Measurements from ENCODE around the gene SGSM2.

SGSM2 gene

GRCh38 chr17:2421315-2422147 lies 84.2 kb downstream of the SGSM2 start:
- H3K27ac ChIP-seq (replicated peaks), result no peak overlapping the region

GRCh38 chr17:2423271-2423670 lies 86.0 kb downstream of the SGSM2 start:
- Histone ChIP-seq H3K27me3 (ENCODE audit: insufficient read depth, poor library complexity, severe bottlenecking) (no peaks in the 10 kb centered on the region), H3K4me3 (replicated peaks; ENCODE audit: insufficient read depth, low read length) (no peak overlapping the region), H3K27ac (replicated peaks) (no peak overlapping the region)
- DNase-seq (ENCODE audit: low read depth in 1 of 2, low spot score in 1 of 2), result no peak
- TF ChIP-seq REST (IDR thresholded peaks at IDR 0.05; ENCODE audit: insufficient replicate concordance, low read depth) (no peak), CTCF (IDR thresholded peaks at IDR 0.05; ENCODE audit: insufficient read depth, low read length) (no peak), POLR2AphosphoS5 (IDR thresholded peaks at IDR 0.05; ENCODE audit: low read depth) (no peak), SPI1 (IDR thresholded peaks at IDR 0.05; ENCODE audit: borderline replicate concordance, low read depth) (no peak), GABPA (IDR thresholded peaks at IDR 0.05; ENCODE audit: low read depth) (no peak)

More at GRCh38 chr17:2421315-2422147, 84.2 kb downstream of the SGSM2 start:
- DNase-seq (ENCODE audit: low read depth in 1 of 2, low spot score in 1 of 2), result no peak
- TF ChIP-seq REST (IDR thresholded peaks at IDR 0.05; ENCODE audit: insufficient replicate concordance, low read depth), result no peak
- TF ChIP-seq GABPA (IDR thresholded peaks at IDR 0.05; ENCODE audit: low read depth), result no peak
- TF ChIP-seq POLR2AphosphoS5 (IDR thresholded peaks at IDR 0.05; ENCODE audit: low read depth), result no peak
- TF ChIP-seq CTCF (IDR thresholded peaks at IDR 0.05; ENCODE audit: insufficient read depth, low read length), result no peak
- TF ChIP-seq SPI1 (IDR thresholded peaks at IDR 0.05; ENCODE audit: borderline replicate concordance, low read depth), result no peak
- no peak overlapping the region for H3K4me3 ChIP-seq (replicated peaks; ENCODE audit: insufficient read depth, low read length)
- H3K27me3 ChIP-seq (ENCODE audit: insufficient read depth, poor library complexity, severe bottlenecking), result no peaks in the 10 kb centered on the region

- no peak for DNase-seq (ENCODE audit: low read depth in 1 of 2, low spot score in 1 of 2)
- Histone ChIP-seq H3K27ac (replicated peaks) (no peak overlapping the region), H3K27me3 (ENCODE audit: insufficient read depth, poor library complexity, severe bottlenecking) (no peaks in the 10 kb centered on the region), H3K4me3 (replicated peaks; ENCODE audit: insufficient read depth, low read length) (no peak overlapping the region)
- TF ChIP-seq SPI1 (IDR thresholded peaks at IDR 0.05; ENCODE audit: borderline replicate concordance, low read depth) (no peak), POLR2AphosphoS5 (IDR thresholded peaks at IDR 0.05; ENCODE audit: low read depth) (no peak), GABPA (IDR thresholded peaks at IDR 0.05; ENCODE audit: low read depth) (no peak)
These were observed 89.9 kb downstream of the SGSM2 start for GRCh38 chr17:2427215-2427614.

- Histone ChIP-seq H3K27ac (replicated peaks) (no peak overlapping the region), H3K27me3 (ENCODE audit: insufficient read depth, poor library complexity, severe bottlenecking) (no peaks in the 10 kb centered on the region), H3K4me3 (replicated peaks; ENCODE audit: insufficient read depth, low read length) (no peak overlapping the region)
- TF ChIP-seq POLR2AphosphoS5 (IDR thresholded peaks at IDR 0.05; ENCODE audit: low read depth) (no peak), SPI1 (IDR thresholded peaks at IDR 0.05; ENCODE audit: borderline replicate concordance, low read depth) (no peak), CTCF (IDR thresholded peaks at IDR 0.05; ENCODE audit: insufficient read depth, low read length) (no peak)
- DNase-seq (ENCODE audit: low read depth in 1 of 2, low spot score in 1 of 2), result no peak
These were observed 90.6 kb downstream of the SGSM2 start for GRCh38 chr17:2427910-2428309.
